Esophagus muscularis mucosa (tissue), 4 donors: Measurements from ENCODE around the gene CHCHD6.

Experiments
- EP300 ChIP-seq: sonication (generic); formaldehyde crosslinking; IDR thresholded peaks from one replicate; pipeline ENCODE4 v1.6.1; 2017; ENCODE audit warnings: antibody characterized with exemption
- POLR2A ChIP-seq: fragments of 450-650 bp; IDR thresholded peaks from one replicate; pipeline ENCODE4 v1.6.1; 2017; ENCODE audit warnings: antibody characterized with exemption, moderate library complexity, mild to moderate bottlenecking, low read depth
- POLR2AphosphoS5 ChIP-seq, 2 donors: sonication (generic); formaldehyde crosslinking; IDR thresholded peaks; one replicate each; pipeline ENCODE4 v1.6.1; 2017; ENCODE audit warnings: antibody characterized with exemption in 2 of 2
- TF ChIP-seq, protein P1 (sequence below), 3 experiments: fragments of 200-600 bp in 2 of 3; fragments of 450-650 bp in 1 of 3; sonication (generic) in 2 of 3; IDR thresholded peaks; one replicate each; pipeline ENCODE4 v1.5.1; 2017 to 2019; ENCODE audit warnings: antibody characterized with exemption in 3 of 3, mild to moderate bottlenecking in 2 of 3, moderate library complexity in 1 of 3

DNA sequence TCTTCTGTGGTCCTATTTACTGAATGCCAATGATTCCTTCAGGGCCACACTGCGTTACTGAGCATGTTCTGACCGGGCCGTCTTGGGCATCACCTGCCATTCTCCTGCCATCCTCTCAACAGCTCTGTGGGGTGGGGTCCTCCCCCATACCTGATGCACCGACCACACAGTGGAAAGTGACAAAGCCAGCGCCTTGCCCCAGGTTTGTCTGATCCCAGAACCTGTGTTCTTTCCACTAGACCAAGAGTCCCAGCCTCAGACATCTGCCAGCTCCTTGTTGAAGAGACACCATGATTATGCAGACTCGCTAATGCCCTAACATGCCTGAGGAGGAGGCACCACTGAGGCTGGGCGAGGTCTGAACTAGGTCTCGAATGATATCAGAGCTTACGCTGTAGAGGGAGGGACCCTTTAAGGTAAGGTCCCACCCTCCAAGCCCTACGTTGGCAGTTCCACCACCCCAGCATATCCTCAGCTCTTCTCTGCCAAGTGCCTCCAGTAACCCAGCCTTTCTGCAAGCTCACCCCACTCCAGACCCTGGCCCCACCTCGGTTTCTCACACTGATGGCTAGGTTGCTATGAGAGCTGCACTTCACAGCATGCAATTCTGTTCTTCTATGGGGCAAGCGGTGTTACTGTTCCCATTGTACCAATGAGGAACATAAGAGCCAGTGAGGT, 249.1 kb downstream of the CHCHD6 start:
- TF ChIP-seq, protein P1, sequence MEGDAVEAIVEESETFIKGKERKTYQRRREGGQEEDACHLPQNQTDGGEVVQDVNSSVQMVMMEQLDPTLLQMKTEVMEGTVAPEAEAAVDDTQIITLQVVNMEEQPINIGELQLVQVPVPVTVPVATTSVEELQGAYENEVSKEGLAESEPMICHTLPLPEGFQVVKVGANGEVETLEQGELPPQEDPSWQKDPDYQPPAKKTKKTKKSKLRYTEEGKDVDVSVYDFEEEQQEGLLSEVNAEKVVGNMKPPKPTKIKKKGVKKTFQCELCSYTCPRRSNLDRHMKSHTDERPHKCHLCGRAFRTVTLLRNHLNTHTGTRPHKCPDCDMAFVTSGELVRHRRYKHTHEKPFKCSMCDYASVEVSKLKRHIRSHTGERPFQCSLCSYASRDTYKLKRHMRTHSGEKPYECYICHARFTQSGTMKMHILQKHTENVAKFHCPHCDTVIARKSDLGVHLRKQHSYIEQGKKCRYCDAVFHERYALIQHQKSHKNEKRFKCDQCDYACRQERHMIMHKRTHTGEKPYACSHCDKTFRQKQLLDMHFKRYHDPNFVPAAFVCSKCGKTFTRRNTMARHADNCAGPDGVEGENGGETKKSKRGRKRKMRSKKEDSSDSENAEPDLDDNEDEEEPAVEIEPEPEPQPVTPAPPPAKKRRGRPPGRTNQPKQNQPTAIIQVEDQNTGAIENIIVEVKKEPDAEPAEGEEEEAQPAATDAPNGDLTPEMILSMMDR (IDR thresholded peaks at IDR 0.05) = no peak
- TF ChIP-seq POLR2A (no peak), EP300 (no peak), POLR2AphosphoS5 (IDR thresholded peaks at IDR 0.05) (no peak)
